WERI-Rb-1 (cell line): ENCODE data around the gene A2ML1.
"Not testable (repeated sequence)": the region's sequence is repeated elsewhere in the genome, so short reads cannot be mapped to it uniquely, and the experiment has no call there.

Experiments used
- DNase-seq: peaks from one replicate; pipeline ENCODE4 v3.0.0-alpha.2; 2020
- H3K27ac ChIP-seq: fragments of 250-450 bp; sonication (Bioruptor Pico); 2 replicates; pipeline ENCODE4 v1.5.1; 2020; ENCODE audit warnings: mild to moderate bottlenecking, moderate library complexity
- H3K27me3 ChIP-seq: fragments of 250-450 bp; sonication (Bioruptor Pico); 2 replicates; pipeline ENCODE4 v1.5.1; 2021; ENCODE audit warnings: mild to moderate bottlenecking, low read depth, moderate library complexity; ENCODE audit not compliant: insufficient read depth, severe bottlenecking
- H3K36me3 ChIP-seq: fragments of 250-450 bp; sonication (Bioruptor Pico); 2 replicates; pipeline ENCODE4 v1.5.1; 2020; ENCODE audit warnings: mild to moderate bottlenecking, moderate library complexity
- H3K4me3 ChIP-seq: 2 replicates; pipeline ENCODE4 v1.5.1; 2011; ENCODE audit warnings: low read depth, mild to moderate bottlenecking, control low read depth, low read length
- H3K9me3 ChIP-seq: fragments of 250-450 bp; sonication (Bioruptor Pico); 2 replicates; pipeline ENCODE4 v1.5.1; 2021; ENCODE audit warnings: mild to moderate bottlenecking, moderate library complexity; ENCODE audit not compliant: severe bottlenecking
- TF ChIP-seq, protein P1 (sequence below): IDR thresholded peaks from 2 replicates; pipeline ENCODE4 v1.5.1; 2011; ENCODE audit warnings: low read depth, mild to moderate bottlenecking, control low read depth, inconsistent platforms, low read length

Gene A2ML1

DNA sequence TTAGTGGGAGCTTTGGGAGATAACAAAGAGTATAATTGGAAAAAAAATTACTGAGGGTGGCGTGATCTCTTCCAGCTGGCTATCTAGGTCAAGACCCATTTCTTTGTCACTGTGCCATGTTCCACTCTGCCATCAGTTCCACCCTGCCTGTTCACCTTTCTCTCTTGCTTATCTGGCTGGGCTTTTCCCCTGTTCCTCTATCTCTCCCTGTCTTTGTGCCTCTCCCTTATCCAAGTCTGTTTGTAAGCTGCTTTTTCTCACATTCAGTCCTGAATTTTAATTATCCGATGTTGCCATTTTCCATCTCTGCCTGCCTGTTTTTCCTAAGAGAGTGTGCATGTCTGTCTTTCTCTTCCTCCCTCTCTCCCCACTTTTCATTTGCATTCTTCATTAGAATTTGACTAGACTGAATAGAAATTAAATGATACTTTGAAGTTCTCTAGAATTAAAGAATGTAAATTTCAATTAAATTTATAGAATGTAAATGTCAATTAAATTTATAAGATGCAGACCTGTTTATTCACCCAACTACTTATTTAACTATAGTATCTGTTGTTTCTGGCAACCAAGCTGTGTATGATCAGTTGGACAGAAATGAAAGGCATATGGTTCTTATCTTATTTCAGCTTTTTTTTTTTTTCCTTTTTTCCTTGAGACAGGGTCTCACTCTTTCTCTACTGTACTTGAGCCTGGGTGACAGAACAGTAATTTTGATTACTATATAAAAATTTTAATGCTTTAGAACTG, 40.9 kb upstream of the A2ML1 start:
- Histone ChIP-seq H3K27ac (no peak overlapping the region), H3K4me3 (no peak overlapping the region), H3K36me3 (peaks cover 9% of the 10 kb centered on the region; the same call in 1 of the 2 replicates), H3K27me3 (no peaks in the 10 kb centered on the region), H3K9me3 (no peaks in the 10 kb centered on the region)
- no peak for DNase-seq
- TF ChIP-seq, protein P1, sequence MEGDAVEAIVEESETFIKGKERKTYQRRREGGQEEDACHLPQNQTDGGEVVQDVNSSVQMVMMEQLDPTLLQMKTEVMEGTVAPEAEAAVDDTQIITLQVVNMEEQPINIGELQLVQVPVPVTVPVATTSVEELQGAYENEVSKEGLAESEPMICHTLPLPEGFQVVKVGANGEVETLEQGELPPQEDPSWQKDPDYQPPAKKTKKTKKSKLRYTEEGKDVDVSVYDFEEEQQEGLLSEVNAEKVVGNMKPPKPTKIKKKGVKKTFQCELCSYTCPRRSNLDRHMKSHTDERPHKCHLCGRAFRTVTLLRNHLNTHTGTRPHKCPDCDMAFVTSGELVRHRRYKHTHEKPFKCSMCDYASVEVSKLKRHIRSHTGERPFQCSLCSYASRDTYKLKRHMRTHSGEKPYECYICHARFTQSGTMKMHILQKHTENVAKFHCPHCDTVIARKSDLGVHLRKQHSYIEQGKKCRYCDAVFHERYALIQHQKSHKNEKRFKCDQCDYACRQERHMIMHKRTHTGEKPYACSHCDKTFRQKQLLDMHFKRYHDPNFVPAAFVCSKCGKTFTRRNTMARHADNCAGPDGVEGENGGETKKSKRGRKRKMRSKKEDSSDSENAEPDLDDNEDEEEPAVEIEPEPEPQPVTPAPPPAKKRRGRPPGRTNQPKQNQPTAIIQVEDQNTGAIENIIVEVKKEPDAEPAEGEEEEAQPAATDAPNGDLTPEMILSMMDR, result no peak

DNA sequence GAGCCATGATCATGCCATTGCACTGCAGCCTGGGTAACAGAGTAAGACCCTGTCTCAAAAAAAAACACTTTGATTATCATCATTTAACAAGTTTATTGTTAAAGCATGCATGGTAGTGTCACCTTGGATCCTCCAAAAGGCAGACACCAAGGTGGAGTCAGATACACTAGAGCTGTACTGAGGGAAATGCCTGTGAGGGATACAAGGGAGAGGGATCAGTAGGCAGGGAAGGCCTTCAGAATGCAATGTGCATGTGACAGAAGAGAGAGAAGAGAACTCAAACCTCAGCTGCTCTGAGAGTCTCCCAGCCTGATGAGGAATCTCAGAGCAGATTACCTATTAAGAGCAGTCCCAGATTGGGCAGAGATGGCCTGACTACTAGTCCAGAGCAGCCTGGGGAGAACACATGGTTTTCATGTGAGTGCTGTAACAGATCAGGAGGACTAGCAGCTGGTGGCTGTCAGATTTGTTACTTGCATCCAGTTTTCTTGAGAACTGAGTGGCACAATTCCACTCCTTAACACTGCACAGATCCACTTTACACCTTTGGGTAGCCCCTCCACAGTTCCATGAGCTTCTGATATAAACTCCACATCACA, 38.0 kb upstream of the A2ML1 start:
- Histone ChIP-seq H3K36me3 (peaks cover 5% of the 10 kb centered on the region; the same call in 1 of the 2 replicates), H3K27ac (no peak overlapping the region), H3K4me3 (no peak overlapping the region), H3K9me3 (no peaks in the 10 kb centered on the region), H3K27me3 (no peaks in the 10 kb centered on the region)
- TF ChIP-seq, protein P1, result no peak
- DNase-seq, result no peak

DNA sequence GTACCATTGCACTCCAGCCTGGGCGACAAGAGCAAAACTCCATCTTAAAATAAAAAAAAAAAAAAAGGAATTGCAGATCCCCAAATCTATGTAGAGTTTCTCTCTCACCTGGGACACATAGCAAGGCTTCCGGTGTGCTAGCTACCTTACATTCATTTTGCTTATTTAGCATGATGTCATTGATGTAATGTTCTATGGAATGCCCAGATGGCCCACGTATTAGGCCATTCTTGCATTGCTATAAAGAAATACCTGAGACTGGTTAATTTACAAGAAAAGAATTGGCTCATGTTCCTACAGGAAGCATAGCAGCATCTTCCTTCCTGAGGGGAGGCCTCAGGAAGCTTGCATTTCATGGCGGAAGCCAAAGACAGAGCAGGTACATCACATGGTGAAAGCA, 36.9 kb upstream of the A2ML1 start:
- no peak overlapping the region for H3K27ac ChIP-seq
- no peak overlapping the region for H3K4me3 ChIP-seq
- no peaks in the 10 kb centered on the region for H3K9me3 ChIP-seq
- TF ChIP-seq, protein P1, result no peak
- DNase-seq, result no peak
- peaks cover 5% of the 10 kb centered on the region; the same call in 1 of the 2 replicates for H3K36me3 ChIP-seq
- no peaks in the 10 kb centered on the region for H3K27me3 ChIP-seq

DNA sequence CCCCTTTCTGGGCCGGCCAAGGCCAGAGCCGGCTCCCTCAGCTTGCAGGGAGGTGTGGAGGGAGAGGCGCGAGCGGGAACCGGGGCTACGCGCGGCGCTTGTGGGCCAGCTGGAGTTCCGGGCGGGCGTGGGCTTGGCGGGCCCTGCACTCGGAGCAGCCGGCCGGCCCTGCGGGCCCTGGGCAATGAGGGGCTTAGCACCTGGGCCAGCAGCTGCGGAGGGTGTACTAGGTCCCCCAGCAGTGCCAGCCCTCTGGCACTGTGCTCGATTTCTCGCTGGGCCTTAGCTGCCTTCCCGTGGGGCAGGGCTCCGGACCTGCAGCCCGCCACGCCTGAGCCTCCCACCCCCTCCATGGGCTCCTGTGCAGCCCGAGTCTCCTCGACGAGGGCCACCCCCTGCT, 35.2 kb upstream of the A2ML1 start:
- H3K36me3 ChIP-seq, H3K4me3 ChIP-seq, H3K9me3 ChIP-seq, DNase-seq, H3K27me3 ChIP-seq, H3K27ac ChIP-seq: not testable (repeated sequence)

DNA sequence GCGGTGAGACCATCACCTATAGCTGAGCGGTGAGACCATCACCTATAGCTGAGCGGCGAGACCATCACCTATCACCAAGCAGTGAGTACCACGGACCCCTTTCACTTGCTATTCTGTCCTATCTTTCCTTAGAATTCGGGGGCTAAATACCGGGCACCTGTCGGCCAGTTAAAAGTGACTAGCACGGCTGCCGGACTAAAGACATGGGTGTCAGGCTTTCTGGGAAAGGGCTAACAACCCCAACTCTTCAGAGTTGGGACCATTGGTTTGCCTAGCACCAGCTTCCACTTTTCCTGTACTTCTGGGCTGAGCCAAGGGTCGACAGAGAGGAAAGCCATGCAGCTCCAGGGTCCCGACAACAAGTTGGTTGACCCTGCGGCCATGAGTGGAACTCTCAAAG, 33.7 kb upstream of the A2ML1 start:
- H3K36me3 ChIP-seq, H3K4me3 ChIP-seq, H3K27me3 ChIP-seq, H3K27ac ChIP-seq, DNase-seq, H3K9me3 ChIP-seq: not testable (repeated sequence)

DNA sequence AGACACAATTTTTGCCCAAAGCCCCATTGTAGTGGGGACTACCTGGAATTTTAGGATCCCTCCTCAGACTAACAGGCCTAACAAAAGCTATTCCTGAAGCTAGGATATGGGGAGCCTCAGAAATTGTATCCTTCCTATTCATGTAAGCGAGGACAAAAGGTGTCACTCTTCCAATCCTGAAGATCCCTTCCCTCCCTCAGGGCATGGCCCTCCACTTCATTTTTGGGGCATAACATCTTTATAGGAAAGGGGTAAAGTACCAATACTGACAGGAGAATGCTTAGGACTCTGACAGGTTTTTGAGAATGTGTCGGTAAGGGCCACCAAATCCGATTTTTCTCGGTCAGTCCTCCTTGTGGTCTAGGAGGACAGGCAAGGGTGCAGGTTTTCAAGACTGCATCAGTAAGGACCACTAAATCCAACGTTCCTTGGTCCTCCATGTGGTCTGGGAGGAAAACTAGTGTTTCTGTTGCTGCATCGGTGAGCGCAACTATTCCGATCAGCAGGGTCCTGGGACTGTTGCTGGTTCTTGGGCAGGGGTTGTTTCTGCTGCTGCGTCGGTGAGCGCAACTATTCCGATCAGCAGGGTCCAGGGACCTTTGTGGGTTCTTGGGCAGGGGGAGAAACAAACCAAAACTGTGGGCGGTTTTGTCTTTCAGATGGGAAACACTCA, 32.9 kb upstream of the A2ML1 start:
- not testable (repeated sequence) for H3K4me3 ChIP-seq, H3K9me3 ChIP-seq, H3K27me3 ChIP-seq, DNase-seq, H3K27ac ChIP-seq, H3K36me3 ChIP-seq

DNA sequence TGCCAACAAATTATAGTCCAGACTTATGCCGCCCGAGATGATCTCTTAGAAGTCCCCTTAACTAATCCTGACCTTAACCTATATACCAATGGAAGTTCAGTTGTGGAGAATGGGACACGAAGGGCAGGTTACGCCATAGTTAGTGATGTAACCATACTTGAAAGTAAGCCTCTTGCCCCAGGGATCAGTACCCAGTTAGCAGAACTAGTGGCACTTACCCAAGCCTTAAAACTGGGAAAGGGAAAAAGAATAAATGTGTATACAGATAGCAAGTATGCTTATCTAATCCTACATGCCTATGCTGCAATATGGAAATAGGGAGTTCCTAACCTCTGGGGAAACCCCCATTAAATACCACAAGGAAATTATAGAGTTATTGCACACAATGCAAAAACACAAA, 29.2 kb upstream of the A2ML1 start:
- not testable (repeated sequence) for H3K9me3 ChIP-seq, H3K4me3 ChIP-seq, H3K36me3 ChIP-seq, H3K27me3 ChIP-seq, DNase-seq, H3K27ac ChIP-seq

DNA sequence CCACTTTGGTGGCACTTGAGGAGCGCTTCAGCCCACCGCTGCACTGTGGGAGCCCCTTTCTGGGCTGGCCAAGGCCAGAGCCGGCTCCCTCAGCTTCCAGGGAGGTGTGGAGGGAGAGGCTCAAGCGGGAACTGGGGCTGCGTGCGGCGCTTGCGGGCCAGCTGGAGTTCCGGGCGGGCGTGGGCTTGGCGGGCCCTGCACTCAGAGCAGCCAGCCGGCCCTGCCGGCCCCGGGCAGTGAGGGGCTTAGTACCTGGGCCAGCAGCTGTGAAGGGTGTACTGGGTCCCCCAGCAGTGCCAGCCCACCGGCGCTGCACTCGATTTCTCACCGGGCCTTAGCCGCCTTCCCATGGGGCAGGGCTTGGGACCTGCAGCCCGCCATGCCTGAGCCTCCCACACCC, 27.8 kb upstream of the A2ML1 start:
- not testable (repeated sequence) for DNase-seq, H3K9me3 ChIP-seq, H3K4me3 ChIP-seq, H3K27me3 ChIP-seq, H3K27ac ChIP-seq, H3K36me3 ChIP-seq
